Panc1 (cell line): Measurements from ENCODE around the gene KIF26B.

Experiments
- POLR2AphosphoS5 ChIP-seq: IDR thresholded peaks from 2 replicates; pipeline ENCODE4 v1.6.1; 2012; ENCODE audit warnings: mild to moderate bottlenecking, low read depth, low read length, moderate library complexity
- TF ChIP-seq, protein P1 (sequence below): fragments of 450-650 bp; IDR thresholded peaks from 2 replicates; pipeline ENCODE4 v1.5.1; 2017; ENCODE audit warnings: mild to moderate bottlenecking

DNA sequence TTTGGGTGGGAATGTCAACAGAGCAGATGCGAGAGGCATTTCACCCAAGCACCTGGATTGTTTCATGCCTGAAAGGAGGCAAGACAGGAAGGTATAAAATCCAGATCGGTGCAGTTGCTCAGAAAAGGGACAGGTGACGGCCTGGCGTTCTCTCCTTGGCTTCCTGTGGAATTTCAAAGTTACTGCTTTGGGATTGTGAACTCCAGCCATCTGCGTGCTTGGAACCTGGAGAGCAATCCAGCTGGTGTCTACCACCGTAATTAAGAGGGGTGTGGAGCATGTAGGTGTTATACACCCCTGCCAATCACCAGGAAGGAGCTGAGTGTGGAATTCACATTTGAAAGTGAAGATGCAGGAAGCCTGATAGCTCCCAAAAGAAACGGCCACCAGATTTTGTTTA is 286.1 kb downstream of the KIF26B start:
- TF ChIP-seq, protein P1, sequence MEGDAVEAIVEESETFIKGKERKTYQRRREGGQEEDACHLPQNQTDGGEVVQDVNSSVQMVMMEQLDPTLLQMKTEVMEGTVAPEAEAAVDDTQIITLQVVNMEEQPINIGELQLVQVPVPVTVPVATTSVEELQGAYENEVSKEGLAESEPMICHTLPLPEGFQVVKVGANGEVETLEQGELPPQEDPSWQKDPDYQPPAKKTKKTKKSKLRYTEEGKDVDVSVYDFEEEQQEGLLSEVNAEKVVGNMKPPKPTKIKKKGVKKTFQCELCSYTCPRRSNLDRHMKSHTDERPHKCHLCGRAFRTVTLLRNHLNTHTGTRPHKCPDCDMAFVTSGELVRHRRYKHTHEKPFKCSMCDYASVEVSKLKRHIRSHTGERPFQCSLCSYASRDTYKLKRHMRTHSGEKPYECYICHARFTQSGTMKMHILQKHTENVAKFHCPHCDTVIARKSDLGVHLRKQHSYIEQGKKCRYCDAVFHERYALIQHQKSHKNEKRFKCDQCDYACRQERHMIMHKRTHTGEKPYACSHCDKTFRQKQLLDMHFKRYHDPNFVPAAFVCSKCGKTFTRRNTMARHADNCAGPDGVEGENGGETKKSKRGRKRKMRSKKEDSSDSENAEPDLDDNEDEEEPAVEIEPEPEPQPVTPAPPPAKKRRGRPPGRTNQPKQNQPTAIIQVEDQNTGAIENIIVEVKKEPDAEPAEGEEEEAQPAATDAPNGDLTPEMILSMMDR = no peak
- no peak for TF ChIP-seq POLR2AphosphoS5
